Posterior vena cava (tissue), 2 donors: ENCODE data around the gene JAGN1. TPM values are rescaled to one million over a fixed set of nuclear protein-coding genes. Genes with fewer than 3 reads are reported as not detected.

Experiments used
- DNase-seq: peaks from one replicate; pipeline ENCODE4 v3.0.0-alpha.2; 2020; ENCODE audit warnings: low spot score
- intact Hi-C, 2 donors: fragments of 100-400 bp; cut with DNase I; formaldehyde crosslinking; loops; one replicate each; pipeline versions ENCODE4 v1.14.1 to v1.14.2; 2022 to 2023
- total RNA-seq, 2 donors: library from RNA; stranded (reverse); fragmentation: NEBNext Ultra II Directional; extraction: Animal tissue kit (Norgen Biotek cat#: 25700); gene quantifications; one replicate each; pipeline ENCODE4 v1.2.1, GENCODE V29; 2021
- donor health status: DM: yes; HTN: yes; CAD: no.
- donor health status: DM: yes; HTN: yes; CAD: no.

JAGN1 gene
- total RNA-seq, 2 donors from 2014 or later, result 19.6 to 20.0 TPM

DNA sequence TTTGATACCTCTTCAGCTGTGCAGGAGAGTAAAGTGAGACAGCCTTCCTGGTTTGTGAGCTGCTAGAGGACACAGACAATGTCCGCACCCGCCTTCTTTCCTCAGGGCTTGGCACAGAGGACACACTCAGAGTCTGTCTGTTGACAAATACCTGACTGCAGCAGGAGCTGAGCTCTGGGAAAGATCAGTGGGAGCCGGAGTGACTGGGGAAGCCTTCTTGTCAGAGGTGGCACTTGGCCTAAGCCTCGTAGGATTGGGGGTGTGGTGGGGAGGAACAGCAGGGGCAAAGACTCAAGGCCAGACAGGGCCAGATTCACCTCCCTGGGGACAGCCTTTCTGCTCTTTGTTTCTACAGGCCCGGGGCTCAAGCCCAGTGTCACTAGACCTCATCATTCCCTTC, 23.2 kb downstream of the JAGN1 start:
- intact Hi-C loops, result loop anchor here in 1 of 2 donors (5.0 kb wide), 1 partner anchor 66 kb away; no protein-coding TSS in a partner anchor
- no peak for DNase-seq

DNA sequence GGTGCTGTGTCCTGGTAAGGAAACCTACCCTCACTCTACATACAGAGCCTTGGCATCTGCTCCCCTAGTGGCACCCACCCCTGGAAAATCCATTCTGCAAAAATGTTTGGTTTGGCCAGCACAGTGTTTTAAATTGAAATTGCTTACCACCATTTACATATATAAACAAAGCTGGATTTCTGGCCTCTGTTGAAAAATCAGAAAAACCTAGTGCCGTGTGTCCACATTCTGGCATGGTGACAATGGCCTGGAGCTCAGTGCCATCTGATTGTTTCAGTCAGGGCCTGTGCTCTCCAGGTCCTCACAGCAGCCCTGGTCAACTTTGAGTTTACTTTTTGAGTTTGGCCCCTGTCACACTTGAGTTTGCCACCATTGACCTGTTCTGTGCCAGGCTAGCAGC, 23.6 kb downstream of the JAGN1 start:
- DNase-seq, result no peak
- intact Hi-C loops, result loop anchor here in 1 of 2 donors (5.0 kb wide), 1 partner anchor 67 kb away; no protein-coding TSS in a partner anchor

DNA sequence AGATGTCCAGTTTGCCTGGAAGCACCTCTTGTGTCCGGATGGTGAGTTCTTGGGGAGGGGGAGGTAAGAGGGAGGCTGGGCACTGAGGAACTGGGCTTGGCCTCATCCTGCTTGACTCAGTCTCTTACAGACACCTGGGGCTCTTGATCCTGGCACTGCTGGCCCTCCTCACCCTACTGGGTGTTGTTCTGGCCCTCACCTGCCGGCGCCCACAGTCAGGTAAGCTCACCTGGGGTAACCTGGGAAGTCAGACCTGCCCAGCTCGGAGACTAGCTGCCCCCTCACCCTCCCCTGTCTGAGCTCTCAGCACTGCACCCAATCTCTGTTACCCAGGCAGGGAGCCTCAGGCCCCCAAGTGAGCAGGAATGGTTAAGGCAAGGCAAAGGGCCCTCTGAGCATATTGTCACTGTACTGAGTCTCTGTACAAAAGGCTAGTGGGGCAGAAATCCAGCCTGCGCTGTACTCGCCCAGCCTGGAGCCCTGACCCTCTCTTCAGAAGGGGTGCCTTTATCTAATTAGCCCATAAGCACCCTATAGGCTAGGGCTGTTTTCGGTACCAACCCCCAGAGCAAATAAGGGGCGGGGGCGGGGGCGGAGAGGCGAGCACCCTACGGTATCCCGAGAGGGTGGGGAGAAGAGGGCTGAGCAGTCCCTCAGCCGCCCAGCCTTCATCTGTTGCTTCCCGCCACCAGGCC, 24.3 kb downstream of the JAGN1 start:
- intact Hi-C loops, result loop anchor here (5.0 kb wide), 2 partner anchors 67 to 72 kb away; partner anchors contain the start of gene RPUSD3 (in 1 of the 2)
- DNase-seq, result no peak

DNA sequence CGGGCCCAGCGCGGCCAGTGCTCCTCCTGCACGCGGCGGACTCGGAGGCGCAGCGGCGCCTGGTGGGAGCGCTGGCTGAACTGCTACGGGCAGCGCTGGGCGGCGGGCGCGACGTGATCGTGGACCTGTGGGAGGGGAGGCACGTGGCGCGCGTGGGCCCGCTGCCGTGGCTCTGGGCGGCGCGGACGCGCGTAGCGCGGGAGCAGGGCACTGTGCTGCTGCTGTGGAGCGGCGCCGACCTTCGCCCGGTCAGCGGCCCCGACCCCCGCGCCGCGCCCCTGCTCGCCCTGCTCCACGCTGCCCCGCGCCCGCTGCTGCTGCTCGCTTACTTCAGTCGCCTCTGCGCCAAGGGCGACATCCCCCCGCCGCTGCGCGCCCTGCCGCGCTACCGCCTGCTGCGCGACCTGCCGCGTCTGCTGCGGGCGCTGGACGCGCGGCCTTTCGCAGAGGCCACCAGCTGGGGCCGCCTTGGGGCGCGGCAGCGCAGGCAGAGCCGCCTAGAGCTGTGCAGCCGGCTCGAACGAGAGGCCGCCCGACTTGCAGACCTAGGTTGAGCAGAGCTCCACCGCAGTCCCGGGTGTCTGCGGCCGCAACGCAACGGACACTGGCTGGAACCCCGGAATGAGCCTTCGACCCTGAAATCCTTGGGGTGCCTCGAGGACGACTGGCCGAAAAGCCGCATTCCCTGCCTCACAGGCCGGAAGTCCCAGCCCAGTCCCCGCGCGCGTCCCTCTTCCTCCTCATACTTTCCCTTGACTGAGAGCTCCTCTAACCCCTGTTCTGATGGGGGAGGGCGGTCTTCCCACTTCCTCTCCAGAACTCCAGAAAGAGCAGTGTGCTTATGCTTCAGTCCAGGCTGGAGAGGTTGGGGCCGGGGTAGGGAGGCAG, 25.1 kb downstream of the JAGN1 start:
- intact Hi-C loops, result loop anchor here in 1 of 2 donors (5.0 kb wide), 1 partner anchor 73 kb away; the partner anchor contains the start of gene RPUSD3

DNA sequence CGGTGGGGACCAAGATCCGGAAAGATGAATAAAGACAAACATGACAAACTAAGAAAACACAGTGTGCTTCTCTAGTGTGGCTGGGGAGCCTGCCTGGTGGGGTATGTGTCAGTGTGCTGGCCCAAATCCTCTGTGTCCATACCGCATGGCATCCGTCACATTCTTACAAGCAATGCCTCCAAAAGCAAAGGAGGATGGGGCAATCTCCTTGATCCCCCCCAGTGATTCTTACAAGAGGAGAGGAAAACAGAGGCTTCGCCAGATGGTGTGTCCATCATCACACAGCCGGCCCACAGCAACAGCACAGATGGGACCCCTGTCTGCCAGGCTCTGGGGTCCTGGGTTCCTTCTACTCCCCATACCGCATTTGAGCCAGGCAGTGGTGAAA, 25.9 kb downstream of the JAGN1 start:
- DNase-seq, result no peak
- intact Hi-C loops, result loop anchor here in 1 of 2 donors (5.0 kb wide), 1 partner anchor 74 kb away; the partner anchor contains the start of gene RPUSD3

More for the DNA sequence above, 25.1 kb downstream of the JAGN1 start:
- DNase-seq, result peak; percentile 92

DNA sequence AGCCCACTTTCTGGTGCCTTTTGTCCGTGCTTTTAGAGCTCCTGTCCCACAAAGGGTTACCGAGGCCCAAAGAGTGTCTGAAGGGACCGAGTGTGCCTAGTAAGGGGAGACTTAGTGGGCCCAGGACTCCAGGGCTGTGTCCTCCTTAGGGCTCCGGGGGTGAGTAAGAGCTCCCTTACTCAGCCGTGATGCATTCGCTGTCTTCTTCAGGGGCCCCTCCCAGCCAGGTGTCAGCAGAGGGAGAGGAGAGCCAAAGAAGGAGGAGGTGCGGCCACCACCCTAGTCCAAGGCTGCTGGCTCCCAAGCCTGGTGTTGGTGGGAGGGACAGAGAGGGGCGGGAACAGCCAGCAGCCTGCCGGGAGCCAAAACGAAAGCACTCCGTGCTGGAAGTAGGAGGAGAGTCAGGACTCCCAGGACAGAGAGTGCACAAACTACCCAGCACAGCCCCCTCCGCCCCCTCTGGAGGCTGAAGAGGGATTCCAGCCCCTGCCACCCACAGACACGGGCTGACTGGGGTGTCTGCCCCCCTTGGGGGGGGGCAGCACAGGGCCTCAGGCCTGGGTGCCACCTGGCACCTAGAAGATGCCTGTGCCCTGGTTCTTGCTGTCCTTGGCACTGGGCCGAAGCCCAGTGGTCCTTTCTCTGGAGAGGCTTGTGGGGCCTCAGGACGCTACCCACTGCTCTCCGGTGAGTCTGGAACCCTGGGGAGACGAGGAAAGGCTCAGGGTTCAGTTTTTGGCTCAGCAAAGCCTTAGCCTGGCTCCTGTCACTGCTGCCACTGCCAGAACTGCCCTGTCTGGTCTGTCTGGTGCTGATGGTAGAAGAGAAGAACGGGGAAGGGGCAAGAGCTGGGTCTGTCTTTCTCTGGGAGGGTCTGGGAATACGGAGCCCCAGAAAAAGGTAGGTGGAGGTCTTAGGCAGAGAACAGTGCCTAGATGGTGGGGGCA, 26.6 kb downstream of the JAGN1 start, which contains the start of gene IL17RC:
Gene IL17RC (plus strand): TSS at position 365 of the 947 bp plus-strand sequence. CDS start 218 bp downstream, at position 583.
- DNase-seq, result peak; percentile 95
- intact Hi-C loops, result loop anchor here in 1 of 2 donors (5.0 kb wide), 1 partner anchor 75 kb away; the partner anchor contains the start of gene RPUSD3

DNA sequence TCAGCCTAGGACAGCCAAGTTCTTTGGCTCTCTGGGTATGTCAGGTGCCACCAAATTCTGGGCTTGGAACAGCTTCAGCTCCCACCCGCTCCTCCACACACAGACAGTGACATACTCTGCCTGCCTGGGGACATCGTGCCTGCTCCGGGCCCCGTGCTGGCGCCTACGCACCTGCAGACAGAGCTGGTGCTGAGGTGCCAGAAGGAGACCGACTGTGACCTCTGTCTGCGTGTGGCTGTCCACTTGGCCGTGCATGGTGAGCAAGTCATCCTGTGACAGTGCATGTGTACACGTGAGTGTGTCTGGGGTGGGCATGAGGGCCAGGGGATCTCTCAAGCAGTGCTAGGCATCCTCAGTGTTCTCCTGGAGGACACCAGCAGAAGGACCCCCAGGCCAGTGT, 27.4 kb downstream of the JAGN1 start:
- intact Hi-C loops, result loop anchor here in 1 of 2 donors (5.0 kb wide), 1 partner anchor 76 kb away; the partner anchor contains the start of gene RPUSD3
- no peak for DNase-seq

DNA sequence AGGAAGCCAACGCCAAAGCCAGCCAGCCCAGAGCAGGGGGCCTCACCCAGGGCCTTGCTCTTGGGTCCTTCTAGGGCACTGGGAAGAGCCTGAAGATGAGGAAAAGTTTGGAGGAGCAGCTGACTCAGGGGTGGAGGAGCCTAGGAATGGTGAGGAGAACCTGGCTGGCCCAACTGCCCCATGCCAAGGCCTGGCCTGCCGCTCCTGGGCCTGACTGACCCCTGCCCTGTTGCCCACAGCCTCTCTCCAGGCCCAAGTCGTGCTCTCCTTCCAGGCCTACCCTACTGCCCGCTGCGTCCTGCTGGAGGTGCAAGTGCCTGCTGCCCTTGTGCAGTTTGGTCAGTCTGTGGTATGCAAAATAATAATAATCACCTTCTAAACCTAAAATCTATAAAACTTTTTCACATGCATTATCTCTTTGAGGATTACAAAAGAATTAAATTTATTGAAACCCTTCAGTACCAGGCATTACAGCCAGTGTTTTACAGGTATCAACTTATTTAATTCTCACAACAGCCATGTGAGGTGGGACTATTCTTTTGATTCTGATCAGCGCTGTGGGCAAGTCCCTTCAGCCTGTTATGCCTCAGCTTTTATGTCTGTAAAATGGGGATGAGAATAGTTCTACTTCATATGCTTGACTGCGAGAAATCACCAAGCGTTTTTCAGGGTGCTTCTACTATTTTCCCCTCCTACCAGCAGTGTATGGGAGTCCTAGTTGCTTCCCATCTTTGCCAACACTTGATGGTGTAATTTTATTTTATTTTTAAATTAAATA, 28.0 kb downstream of the JAGN1 start:
- intact Hi-C loops, result loop anchor here in 1 of 2 donors (5.0 kb wide), 1 partner anchor 76 kb away; the partner anchor contains the start of gene RPUSD3
- DNase-seq, result no peak

DNA sequence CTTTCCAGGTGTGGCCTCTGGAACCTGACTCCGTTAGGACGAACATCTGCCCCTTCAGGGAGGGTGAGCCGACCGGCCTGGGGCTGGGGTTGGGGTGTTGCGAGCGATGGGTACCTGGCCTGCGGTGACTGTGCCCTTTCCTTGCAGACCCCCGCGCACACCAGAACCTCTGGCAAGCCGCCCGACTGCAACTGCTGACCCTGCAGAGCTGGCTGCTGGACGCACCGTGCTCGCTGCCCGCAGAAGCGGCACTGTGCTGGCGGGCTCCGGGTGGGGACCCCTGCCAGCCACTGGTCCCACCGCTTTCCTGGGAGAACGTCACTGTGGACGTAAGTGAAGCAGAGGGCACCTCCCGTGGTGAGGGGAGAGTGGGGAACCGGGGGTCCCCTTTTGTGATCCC, 37.7 kb downstream of the JAGN1 start:
- intact Hi-C loops, result no loop called here
- DNase-seq, result no peak

DNA sequence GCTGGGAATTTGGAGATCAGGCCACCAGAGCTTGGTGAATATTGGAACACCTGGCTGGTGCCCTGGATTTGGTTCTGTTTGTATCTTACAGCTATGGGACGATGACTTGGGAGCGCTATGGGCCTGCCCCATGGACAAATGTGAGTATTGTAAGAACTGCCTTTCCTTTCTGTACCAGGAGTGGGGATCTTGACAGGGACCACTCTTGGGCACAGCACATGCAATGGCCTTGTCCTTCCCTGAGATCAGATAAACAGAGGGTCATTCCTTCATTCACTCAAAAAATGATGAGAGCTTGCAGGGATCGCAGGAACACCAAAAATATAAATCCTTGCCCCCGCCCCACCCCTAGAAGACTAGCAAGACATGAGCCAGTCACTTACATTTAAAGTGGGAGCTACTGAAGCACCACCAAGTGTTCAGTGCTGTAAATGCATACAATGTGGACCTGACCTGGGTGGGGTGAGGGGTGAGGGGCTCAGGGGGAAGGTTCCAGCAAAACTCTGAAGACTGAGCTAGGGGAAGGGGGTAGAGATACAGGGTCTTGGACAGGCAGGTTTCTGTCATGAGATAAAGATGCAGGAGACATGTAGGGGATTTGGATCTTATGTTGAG, 40.5 kb downstream of the JAGN1 start:
- intact Hi-C loops, result no loop called here
- DNase-seq, result no peak

DNA sequence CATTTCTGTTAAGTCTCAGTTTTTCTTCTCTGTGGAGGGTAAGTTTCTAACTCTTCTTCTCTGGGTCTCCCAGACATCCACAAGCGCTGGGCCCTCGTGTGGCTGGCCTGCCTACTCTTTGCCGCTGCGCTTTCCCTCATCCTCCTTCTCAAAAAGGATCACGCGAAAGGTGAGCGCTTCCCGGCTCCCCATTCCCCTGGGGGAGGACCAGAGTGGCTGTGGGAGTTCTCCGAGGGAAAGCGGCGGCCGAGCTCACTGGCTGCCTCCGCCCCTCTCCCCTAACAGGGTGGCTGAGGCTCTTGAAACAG, 42.1 kb downstream of the JAGN1 start:
- no peak for DNase-seq
- intact Hi-C loops, result no loop called here

DNA sequence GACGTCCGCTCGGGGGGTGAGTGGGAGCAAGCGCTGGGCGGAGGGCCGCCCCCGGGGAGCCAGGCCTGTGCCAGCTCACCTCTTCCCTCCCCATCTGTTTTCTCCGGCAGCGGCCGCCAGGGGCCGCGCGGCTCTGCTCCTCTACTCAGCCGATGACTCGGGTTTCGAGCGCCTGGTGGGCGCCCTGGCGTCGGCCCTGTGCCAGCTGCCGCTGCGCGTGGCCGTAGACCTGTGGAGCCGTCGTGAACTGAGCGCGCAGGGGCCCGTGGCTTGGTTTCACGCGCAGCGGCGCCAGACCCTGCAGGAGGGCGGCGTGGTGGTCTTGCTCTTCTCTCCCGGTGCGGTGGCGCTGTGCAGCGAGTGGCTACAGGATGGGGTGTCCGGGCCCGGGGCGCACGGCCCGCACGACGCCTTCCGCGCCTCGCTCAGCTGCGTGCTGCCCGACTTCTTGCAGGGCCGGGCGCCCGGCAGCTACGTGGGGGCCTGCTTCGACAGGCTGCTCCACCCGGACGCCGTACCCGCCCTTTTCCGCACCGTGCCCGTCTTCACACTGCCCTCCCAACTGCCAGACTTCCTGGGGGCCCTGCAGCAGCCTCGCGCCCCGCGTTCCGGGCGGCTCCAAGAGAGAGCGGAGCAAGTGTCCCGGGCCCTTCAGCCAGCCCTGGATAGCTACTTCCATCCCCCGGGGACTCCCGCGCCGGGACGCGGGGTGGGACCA, 42.6 kb downstream of the JAGN1 start:
- DNase-seq, result peak; percentile 95
- intact Hi-C loops, result no loop called here

DNA sequence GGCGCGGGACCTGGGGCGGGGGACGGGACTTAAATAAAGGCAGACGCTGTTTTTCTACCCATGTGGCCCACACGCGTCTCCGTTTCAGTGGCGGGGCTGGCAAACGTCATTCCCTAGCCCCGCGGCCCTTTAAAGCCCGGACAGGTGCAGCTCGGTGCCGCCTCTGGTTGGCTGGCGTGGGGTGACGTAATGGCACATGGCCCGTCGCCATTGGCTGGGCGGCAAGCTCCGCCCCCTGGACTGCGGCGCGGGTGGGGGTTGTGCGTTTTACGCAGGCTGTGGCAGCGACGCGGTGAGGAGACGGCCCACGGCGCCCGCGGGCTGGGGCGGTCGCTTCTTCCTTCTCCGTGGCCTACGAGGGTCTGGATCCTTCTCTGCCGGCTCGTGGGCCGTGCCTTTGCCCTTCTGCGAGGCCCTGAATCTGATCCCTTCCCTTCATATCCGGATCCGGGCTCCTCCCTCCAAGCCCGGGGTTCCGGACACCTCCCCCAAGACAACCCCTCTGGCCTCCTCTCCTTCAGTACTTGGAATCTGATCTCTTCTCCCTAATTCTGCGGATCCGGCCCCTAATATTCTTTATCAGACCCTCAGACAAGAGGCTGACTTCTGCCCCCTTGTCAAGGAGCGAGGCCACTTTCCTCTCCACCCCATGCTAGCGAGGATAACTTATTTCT, 43.3 kb downstream of the JAGN1 start, which contains the start of gene CRELD1:
Gene CRELD1 (plus strand): TSS at position 274 of the 674 bp plus-strand sequence. CDS start 605 bp downstream, outside the sequence.
- intact Hi-C loops, result no loop called here
- DNase-seq, result peak; percentile 99

DNA sequence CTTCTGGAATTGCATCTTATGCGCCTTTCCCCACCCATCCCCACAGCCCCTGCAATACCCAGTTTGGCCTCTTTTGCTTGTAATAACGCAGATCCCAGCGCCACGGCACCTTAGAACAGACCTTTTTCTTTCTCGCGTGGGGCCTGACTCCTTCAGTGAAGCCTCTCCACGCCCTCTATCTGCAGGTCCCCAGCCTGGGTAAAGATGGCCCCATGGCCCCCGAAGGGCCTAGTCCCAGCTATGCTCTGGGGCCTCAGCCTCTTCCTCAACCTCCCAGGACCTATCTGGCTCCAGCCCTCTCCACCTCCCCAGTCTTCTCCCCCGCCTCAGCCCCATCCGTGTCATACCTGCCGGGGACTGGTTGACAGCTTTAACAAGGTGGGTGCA, 43.8 kb downstream of the JAGN1 start:
- intact Hi-C loops, result no loop called here
- no peak for DNase-seq

DNA sequence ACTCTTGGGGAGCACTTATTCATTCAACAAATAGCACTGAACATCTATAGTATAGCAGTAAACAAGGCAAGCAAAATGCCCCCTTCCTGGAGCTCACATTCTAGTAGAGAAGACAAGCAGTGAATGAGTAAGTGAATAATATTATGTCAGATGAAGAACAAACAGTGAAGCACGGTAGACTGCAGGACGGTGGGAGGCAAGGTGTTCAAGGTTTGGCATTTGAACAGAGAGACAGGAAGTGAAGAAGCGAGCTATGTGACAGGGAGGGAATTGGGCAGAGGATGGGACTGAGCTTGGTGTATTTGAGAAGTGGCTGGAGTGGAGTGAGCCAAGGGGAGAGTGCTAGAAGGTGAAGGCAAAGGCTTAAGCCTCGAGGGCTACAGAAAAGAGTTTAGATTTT, 44.6 kb downstream of the JAGN1 start:
- intact Hi-C loops, result no loop called here
- DNase-seq, result no peak

DNA sequence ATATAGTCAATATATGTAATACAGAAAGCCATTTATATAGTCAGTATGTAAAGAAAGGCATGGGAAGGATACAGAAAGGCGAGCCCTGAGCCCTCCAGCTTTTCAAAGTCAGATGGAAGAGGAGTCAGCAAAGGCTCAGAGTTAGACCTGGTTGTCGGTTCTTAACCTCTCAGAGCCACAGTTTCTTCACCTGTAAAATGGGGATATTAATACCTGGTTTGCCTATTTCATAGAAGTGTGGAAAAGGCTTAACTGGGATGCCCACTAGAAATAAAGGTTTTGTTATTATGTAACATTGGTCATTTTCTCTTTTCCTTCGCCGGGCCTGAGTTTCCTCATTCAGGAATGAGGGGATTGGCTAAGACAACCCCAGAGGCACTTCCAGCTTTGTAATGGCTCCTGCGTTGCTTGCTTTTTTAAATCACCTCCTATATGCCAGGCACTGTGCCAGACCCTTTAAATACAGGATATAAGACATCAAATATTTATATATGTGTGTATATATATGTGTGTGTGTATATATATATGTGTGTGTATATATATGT, 45.6 kb downstream of the JAGN1 start:
- no peak for DNase-seq
- intact Hi-C loops, result no loop called here
